Osteoblast (primary cell): Measurements from ENCODE around the gene MAPK6. TPM values are rescaled to one million over a fixed set of nuclear protein-coding genes. Genes with fewer than 3 reads are reported as not detected.
A peak's percentile ranks its signal among the peaks of the same experiment; 100 is the strongest.

Experiments used
- DNase-seq: peaks from one replicate; pipeline ENCODE4 v3.0.0; 2011; ENCODE audit warnings: low spot score, mixed read lengths; ENCODE audit not compliant: insufficient read length; ENCODE audit errors: missing footprints
- H2AFZ ChIP-seq: 2 replicates; pipeline ENCODE4 v1.6.0; 2011; ENCODE audit warnings: mild to moderate bottlenecking, low read length
- H3K27ac ChIP-seq: 2 replicates; pipeline ENCODE4 v1.5.1; 2011; ENCODE audit warnings: mild to moderate bottlenecking, low read depth, low read length, moderate library complexity
- H3K27me3 ChIP-seq: 2 replicates; pipeline ENCODE4 v1.6.0; 2012; ENCODE audit warnings: mild to moderate bottlenecking, control low read depth, inconsistent platforms, low read length, moderate library complexity; ENCODE audit not compliant: insufficient read depth
- H3K36me3 ChIP-seq: 2 replicates; pipeline ENCODE4 v1.5.1; 2011; ENCODE audit warnings: mild to moderate bottlenecking, low read length, control low read depth, moderate library complexity; ENCODE audit not compliant: insufficient read depth
- H3K4me1 ChIP-seq: 2 replicates; pipeline ENCODE4 v1.5.1; 2011; ENCODE audit warnings: mild to moderate bottlenecking, low read length, control low read depth, moderate library complexity; ENCODE audit not compliant: insufficient read depth
- H3K4me2 ChIP-seq: 2 replicates; pipeline ENCODE4 v1.6.0; 2011; ENCODE audit warnings: mild to moderate bottlenecking, low read length; ENCODE audit not compliant: insufficient read depth
- H3K4me3 ChIP-seq: fragments of 200-600 bp; sonication (generic); 3 replicates; pipeline ENCODE4 v1.5.1; 2012; ENCODE audit warnings: mild to moderate bottlenecking, low read length, inconsistent platforms; ENCODE audit not compliant: insufficient read depth
- H3K79me2 ChIP-seq: 2 replicates; pipeline ENCODE4 v1.6.0; 2012; ENCODE audit warnings: mild to moderate bottlenecking, low read length, control low read depth, inconsistent platforms; ENCODE audit not compliant: insufficient read depth
- H3K9me3 ChIP-seq: 2 replicates; pipeline ENCODE4 v1.5.1; 2011; ENCODE audit warnings: low read depth, low read length, control low read depth
- H4K20me1 ChIP-seq: 2 replicates; pipeline ENCODE4 v1.6.0; 2012; ENCODE audit warnings: mild to moderate bottlenecking, low read length, control low read depth; ENCODE audit not compliant: insufficient read depth
- total RNA-seq: library from RNA; depleted of rRNA; stranded (reverse); fragments of >200 nt; gene quantifications from 2 replicates; pipeline ENCODE4 v1.2.3, GENCODE V29; 2012
- TF ChIP-seq, protein P1 (sequence below): IDR thresholded peaks from 2 replicates; pipeline ENCODE4 v1.5.1; 2011; ENCODE audit warnings: mild to moderate bottlenecking, low read depth, low read length, moderate library complexity; ENCODE audit errors: extremely low read depth

The MAPK6 gene
- total RNA-seq, 1 donor = 86.9 TPM

GRCh38 chr15:52018244-52018643, 775 bp upstream of the MAPK6 start:
- H3K36me3 ChIP-seq = no peaks in the 10 kb centered on the region
- DNase-seq = peak; percentile 86
- H3K79me2 ChIP-seq = peaks cover 33% of the 10 kb centered on the region
- peaks cover 24% of the 10 kb centered on the region for H3K4me1 ChIP-seq
- H2AFZ ChIP-seq = peak overlapping the region; percentile 93
- H3K27ac ChIP-seq = peak overlapping the region; percentile 94
- H3K4me2 ChIP-seq = peak overlapping the region; percentile 88
- no peaks in the 10 kb centered on the region for H4K20me1 ChIP-seq
- peak overlapping the region; percentile 96 for H3K4me3 ChIP-seq
- TF ChIP-seq, protein P1, sequence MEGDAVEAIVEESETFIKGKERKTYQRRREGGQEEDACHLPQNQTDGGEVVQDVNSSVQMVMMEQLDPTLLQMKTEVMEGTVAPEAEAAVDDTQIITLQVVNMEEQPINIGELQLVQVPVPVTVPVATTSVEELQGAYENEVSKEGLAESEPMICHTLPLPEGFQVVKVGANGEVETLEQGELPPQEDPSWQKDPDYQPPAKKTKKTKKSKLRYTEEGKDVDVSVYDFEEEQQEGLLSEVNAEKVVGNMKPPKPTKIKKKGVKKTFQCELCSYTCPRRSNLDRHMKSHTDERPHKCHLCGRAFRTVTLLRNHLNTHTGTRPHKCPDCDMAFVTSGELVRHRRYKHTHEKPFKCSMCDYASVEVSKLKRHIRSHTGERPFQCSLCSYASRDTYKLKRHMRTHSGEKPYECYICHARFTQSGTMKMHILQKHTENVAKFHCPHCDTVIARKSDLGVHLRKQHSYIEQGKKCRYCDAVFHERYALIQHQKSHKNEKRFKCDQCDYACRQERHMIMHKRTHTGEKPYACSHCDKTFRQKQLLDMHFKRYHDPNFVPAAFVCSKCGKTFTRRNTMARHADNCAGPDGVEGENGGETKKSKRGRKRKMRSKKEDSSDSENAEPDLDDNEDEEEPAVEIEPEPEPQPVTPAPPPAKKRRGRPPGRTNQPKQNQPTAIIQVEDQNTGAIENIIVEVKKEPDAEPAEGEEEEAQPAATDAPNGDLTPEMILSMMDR = no peak
- H3K9me3 ChIP-seq = no peaks in the 10 kb centered on the region
- H3K27me3 ChIP-seq = no peaks in the 10 kb centered on the region

DNA sequence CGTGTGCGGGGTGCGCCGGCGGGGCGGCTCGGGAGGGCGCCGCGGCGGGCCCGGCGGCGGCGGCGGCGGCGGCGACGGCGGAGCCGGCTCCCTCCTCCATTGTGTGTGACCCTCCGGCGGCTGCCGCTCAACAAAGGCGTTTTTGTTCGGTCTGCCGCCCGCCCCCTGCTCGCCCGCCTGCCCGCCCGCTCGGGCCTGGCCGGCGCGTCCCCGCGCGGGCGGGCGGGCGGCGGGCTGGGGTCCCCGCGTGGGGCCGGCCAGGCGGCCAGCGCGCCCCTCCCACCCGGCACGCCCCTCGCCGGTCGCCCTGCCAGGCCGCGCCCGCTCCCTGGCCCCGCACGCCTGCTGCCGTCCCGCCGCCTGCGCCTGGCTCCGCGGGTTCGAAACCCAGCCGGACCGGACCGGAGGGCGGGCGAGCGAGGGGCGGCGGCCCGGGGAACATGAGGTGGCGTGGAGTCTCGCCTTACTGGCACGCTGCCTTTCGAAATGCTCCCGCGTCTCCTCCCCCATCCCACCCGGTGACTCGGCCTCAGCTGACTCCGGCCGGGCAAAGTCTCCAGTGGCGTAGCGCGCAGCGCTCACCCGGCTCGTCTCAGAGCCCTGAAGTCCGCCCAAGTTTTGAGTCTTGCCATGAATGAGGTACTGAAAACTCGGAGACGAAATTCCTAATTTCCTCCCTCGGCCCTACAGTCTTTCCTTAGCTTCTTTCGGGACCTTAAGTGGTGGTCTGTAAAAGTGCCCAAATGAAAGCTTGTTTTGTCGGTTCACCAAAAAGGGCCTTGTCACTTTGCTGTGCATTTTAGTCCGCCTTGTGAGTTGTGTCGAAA, 588 bp downstream of the MAPK6 start:
- Histone ChIP-seq H4K20me1 (no peaks in the 10 kb centered on the region), H3K36me3 (no peaks in the 10 kb centered on the region), H3K4me2 (peak overlapping the region; percentile 83), H3K27ac (peak overlapping the region; percentile 99), H3K4me1 (peaks cover 24% of the 10 kb centered on the region), H3K79me2 (peaks cover 47% of the 10 kb centered on the region), H3K27me3 (no peaks in the 10 kb centered on the region), H3K9me3 (no peaks in the 10 kb centered on the region), H3K4me3 (peak overlapping the region; percentile 96), H2AFZ (peak overlapping the region; percentile 20)
- TF ChIP-seq, protein P1 = no peak
- DNase-seq = peak; percentile 100

DNA sequence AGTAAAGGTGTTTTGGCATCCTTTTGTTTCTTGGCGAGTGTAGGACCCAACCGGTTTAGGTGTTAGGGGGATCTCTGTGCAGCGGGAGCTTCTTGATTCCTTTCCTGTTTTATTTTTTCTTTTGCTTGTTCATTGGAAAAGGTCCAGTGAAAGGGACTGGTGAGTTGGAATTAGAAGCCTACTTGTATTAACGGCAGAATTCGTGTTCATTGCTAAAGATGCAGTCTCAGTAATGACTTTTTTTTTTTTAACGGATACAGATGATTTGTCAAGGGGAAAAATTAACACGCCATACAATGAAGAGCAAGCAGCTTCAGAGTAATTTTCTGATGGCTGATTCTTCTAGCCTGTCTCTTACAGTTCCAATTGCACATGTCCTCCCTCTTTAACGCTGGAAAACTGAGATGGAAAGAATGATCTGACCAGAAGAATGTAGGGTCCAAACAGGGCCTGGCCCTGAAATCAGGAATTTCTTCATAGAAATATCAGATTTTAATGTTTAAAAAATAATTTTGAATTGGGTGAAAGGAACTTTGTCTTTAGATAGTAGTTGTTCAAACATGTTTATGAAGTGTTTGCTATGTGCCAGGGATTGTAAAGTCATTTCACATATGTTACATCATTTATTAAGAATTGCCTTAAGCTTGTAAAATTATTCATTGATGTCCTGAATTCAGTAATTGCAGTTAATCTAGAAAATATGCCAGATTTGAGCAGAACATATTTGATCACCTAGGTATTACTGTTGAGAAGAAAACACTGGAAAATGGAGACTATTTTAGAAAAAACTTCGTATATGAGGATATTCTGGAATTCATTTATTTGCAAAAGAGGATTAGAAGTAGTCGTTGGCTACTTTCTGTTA, 1.4 kb downstream of the MAPK6 start:
- Histone ChIP-seq H4K20me1 (peaks cover 5% of the 10 kb centered on the region), H3K27me3 (no peaks in the 10 kb centered on the region), H3K36me3 (no peaks in the 10 kb centered on the region), H3K4me1 (peaks cover 24% of the 10 kb centered on the region), H3K27ac (peak overlapping the region; percentile 99), H3K9me3 (no peaks in the 10 kb centered on the region), H2AFZ (peak overlapping the region; percentile 20), H3K4me3 (peak overlapping the region; percentile 96), H3K4me2 (peak overlapping the region; percentile 83), H3K79me2 (peaks cover 56% of the 10 kb centered on the region)
- DNase-seq = peak; percentile 85
- TF ChIP-seq, protein P1 = no peak
